ENCODE measurements around the gene DDIT3. TPM values are rescaled to one million over a fixed set of nuclear protein-coding genes. Genes with fewer than 3 reads are reported as not detected.

Gene DDIT3
- total RNA-seq, 1 experiment from 2014 or later: 15.6 TPM

GRCh38 chr12:57479376-57480115, 40.8 kb downstream of the DDIT3 start, which contains the start of gene ARHGAP9:
Gene ARHGAP9, minus strand, starts transcription at chr12:57479866. Its CDS starts 460 bp downstream, at chr12:57479406.
- Histone ChIP-seq H3K4me1 (replicated peaks; ENCODE audit: insufficient read depth) (no peaks in the 10 kb centered on the region), H3K9me2 (ENCODE audit: insufficient read depth) (no peaks in the 10 kb centered on the region), H3K4me3 (no peak within 1 kb of the TSS), H4K20me1 (ENCODE audit: insufficient read depth) (no peaks in the 10 kb centered on the region), H3K4me2 (no peak within 1 kb of the TSS), H3K9me3 (ENCODE audit: insufficient read depth, low read depth) (no peaks in the 10 kb centered on the region), H3K27ac (no peak within 1 kb of the TSS), H2AFZ (no peak within 1 kb of the TSS), H3K79me2 (ENCODE audit: low read depth) (no peaks in the 10 kb centered on the region), H3K36me3 (ENCODE audit: low read depth) (no peaks in the 10 kb centered on the region), H3K27me3 (ENCODE audit: insufficient read depth, low read depth) (peaks cover 31% of the 10 kb centered on the region), H3F3A (ENCODE audit: insufficient read depth, low read depth) (peaks cover 6% of the 10 kb centered on the region; the same call in 1 of the 2 replicates)
- DNase-seq: no peak
- intact Hi-C loops (cut with micrococcal nuclease; ENCODE audit: unreplicated experiment): no loop called here
- TF ChIP-seq EZH2 (IDR thresholded peaks at IDR 0.05; ENCODE audit: low read depth) (no peak), CTCF (conservative IDR thresholded peaks at IDR 0.05) (no peak)
- BruUV-seq (replicated peaks): no TSS peak
- ChIA-PET CTCF (no interaction called here), POLR2A (ENCODE audit: unreplicated experiment) (no interaction called here)

GRCh38 chr12:57479043-57479375, 41.3 kb downstream of the DDIT3 start:
- no peaks in the 10 kb centered on the region for H3K36me3 ChIP-seq (ENCODE audit: low read depth)
- peaks cover 36% of the 10 kb centered on the region for H3K27me3 ChIP-seq (ENCODE audit: insufficient read depth, low read depth)
- H3K4me3 ChIP-seq: no peak overlapping the region
- H3K4me2 ChIP-seq: no peak overlapping the region
- no peaks in the 10 kb centered on the region for H3K9me2 ChIP-seq (ENCODE audit: insufficient read depth)
- no peak overlapping the region for H3K27ac ChIP-seq
- no peaks in the 10 kb centered on the region for H3K79me2 ChIP-seq (ENCODE audit: low read depth)
- DNase-seq: no peak
- no peaks in the 10 kb centered on the region for H3K9me3 ChIP-seq (ENCODE audit: insufficient read depth, low read depth)
- no peak overlapping the region for H2AFZ ChIP-seq
- BruUV-seq (replicated peaks): no TSS peak
- intact Hi-C loops (cut with micrococcal nuclease; ENCODE audit: unreplicated experiment): no loop called here
- H3K4me1 ChIP-seq (replicated peaks; ENCODE audit: insufficient read depth): no peaks in the 10 kb centered on the region
- H3F3A ChIP-seq (ENCODE audit: insufficient read depth, low read depth): peaks cover 6% of the 10 kb centered on the region; the same call in 1 of the 2 replicates
- TF ChIP-seq EZH2 (IDR thresholded peaks at IDR 0.05; ENCODE audit: low read depth): no peak
- TF ChIP-seq CTCF (conservative IDR thresholded peaks at IDR 0.05): no peak
- no peaks in the 10 kb centered on the region for H4K20me1 ChIP-seq (ENCODE audit: insufficient read depth)
- CTCF ChIA-PET: no interaction called here
- POLR2A ChIA-PET (ENCODE audit: unreplicated experiment): no interaction called here

GRCh38 chr12:57477710-57478681, 42.3 kb downstream of the DDIT3 start:
- Histone ChIP-seq H3K9me3 (ENCODE audit: insufficient read depth, low read depth) (no peaks in the 10 kb centered on the region), H3K27ac (no peak overlapping the region), H2AFZ (no peak overlapping the region), H3K27me3 (ENCODE audit: insufficient read depth, low read depth) (peaks cover 47% of the 10 kb centered on the region), H3K4me2 (no peak overlapping the region), H3K4me3 (no peak overlapping the region), H3K4me1 (replicated peaks; ENCODE audit: insufficient read depth) (no peaks in the 10 kb centered on the region), H3K36me3 (ENCODE audit: low read depth) (no peaks in the 10 kb centered on the region), H3K9me2 (ENCODE audit: insufficient read depth) (no peaks in the 10 kb centered on the region), H3K79me2 (ENCODE audit: low read depth) (no peaks in the 10 kb centered on the region), H4K20me1 (ENCODE audit: insufficient read depth) (no peaks in the 10 kb centered on the region), H3F3A (ENCODE audit: insufficient read depth, low read depth) (no peaks in the 10 kb centered on the region)
- CTCF ChIA-PET: no interaction called here
- TF ChIP-seq EZH2 (IDR thresholded peaks at IDR 0.05; ENCODE audit: low read depth): no peak
- TF ChIP-seq CTCF (conservative IDR thresholded peaks at IDR 0.05): no peak
- no peak for DNase-seq
- no TSS peak for BruUV-seq (replicated peaks)
- intact Hi-C loops (cut with micrococcal nuclease; ENCODE audit: unreplicated experiment): no loop called here
- POLR2A ChIA-PET (ENCODE audit: unreplicated experiment): interaction anchor here (0.5 kb wide), 1 partner anchor 9 kb away, joined by 6 read pairs; no protein-coding TSS in a partner anchor
